ENCODE data around the gene DDX59.

Gene DDX59

DNA sequence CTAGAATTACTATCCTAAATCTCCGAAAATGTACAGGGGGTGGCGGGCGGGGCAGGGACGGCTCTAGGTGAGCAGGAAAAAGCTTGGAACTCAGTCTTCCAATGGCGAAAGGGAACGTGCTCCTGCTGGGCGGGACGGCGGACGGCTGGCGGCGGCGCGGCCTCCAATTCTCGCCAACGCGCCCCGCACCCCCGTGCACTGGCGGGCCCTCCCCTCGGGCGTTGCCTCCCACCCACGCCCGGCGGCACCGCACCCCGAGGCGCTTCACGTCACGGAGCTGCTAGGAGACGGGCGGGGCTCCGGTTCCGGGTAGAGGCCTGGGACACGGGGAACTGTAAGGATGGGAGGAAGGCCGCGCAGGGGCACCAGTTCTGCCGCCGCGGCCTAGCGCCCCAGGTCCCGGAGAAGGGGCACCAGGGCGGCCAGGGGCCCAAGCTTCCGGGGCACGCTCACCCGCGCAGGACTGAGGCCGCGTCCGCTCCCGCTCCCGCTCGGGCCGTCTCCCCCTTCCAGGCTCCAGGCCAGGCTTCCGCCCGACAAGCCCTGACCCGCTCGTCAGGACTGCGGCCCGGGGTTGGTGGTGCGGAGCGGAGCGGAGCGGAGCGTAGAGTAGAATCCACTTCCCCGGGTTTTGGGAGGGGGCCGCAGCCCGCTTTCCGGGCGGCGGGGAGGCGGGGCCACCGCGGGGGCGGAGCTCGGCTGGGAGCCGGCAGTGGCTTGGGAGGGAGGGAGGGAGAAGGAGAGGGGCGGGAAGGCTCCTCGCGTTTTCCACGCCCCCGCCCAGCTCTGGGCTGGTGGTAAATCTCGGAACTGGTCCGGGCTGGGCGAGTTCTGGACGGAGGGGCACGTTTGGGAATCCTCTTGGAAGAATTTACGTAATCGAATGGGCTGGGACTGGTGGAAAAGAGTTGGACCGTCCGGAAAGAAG lies at the start of gene DDX59:
Gene DDX59 (minus strand): TSS at position 594 of the 928 bp plus-strand sequence. CDS start 3,167 bp downstream, outside the sequence.
- peak; percentile 84 for DNase-seq

DNA sequence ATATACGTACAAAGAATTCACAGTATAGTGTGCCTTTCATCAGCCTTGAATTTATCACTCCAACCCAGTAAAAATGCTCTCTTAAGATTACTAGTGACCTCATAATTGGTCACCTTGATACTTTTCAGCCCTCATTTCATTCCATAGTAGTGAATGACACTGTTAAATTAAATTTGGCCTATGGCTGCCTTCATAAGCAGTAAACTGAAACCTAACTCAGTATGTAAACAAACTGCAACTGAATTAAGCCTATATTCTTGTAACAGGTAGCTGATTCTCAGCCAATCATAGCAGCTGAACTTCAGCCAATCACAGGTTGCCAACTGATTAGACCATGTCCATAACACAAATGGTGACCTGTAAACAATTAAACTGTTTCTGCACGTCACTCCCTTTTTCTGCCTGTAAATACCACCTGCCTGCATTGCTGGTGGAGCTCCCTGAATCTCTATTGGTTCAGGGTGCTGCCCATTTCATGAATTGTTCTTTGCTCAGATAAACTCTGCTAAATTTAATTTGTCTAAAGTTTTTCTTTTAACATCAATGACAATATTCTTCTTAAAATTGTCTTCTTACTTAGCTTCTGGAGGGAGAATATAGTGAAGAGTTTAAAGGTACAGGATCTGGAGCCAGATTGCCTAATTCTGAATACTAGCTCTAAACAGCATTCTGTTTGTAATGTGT lies 44.9 kb upstream of the DDX59 start:
- DNase-seq, result no peak

DNA sequence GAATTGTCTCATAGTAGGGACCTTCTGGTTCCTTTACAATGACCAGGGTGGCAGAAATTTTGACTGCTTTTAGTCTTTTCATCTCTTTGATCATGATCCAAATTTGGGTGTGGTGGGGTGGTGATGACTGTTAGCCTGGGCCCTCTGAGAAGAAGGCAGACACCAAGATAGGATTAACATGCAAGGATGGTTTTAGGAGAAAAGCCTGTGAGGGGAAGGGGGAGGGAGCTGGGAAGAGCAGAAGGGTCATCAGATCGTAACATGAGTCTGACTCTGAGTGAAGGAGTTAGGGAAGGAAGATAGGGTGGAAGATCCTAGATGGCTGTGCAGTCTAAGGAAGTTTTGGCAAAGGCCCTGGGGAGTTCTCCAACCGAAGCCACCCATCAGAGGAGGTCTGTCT lies 40.5 kb upstream of the DDX59 start:
- no peak for DNase-seq

DNA sequence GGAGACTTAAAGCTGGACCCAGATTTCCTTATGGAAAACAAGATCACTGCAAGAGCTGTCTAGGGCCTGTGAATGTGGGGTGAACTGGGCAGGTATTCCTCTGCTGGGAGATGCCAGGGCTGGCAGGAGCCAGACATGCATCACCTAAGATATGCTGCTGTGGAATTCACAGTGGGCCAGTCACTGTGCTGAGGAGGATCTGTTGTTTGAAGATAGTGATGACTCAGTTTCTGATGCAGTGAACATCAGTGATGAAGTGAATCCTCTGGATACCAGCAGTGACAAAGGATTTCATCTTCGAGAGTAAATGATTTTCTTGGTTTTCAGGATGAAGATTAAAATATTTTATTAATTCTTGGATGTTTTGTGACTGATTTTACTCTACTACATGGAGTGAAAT lies 39.1 kb upstream of the DDX59 start:
- no peak for DNase-seq

DNA sequence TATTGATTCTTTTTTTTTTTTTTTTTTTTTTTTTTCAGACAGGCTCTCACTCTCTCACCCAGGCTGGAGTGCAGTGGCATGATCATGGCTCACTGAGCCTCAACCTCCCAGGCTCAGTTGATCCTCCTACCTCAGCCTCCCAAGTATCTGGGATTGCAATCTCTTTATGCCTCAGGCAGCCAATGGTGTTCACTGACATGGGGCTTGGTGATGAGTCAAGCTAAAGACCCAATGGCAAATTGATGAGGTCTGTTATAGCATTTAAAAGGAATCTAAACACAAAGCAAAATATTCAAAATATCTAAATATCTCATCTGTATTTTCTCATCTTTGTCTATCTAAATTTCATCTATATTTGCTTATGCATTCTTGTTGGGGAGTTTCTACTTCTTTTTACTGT lies 38.5 kb upstream of the DDX59 start:
- no peak for DNase-seq

DNA sequence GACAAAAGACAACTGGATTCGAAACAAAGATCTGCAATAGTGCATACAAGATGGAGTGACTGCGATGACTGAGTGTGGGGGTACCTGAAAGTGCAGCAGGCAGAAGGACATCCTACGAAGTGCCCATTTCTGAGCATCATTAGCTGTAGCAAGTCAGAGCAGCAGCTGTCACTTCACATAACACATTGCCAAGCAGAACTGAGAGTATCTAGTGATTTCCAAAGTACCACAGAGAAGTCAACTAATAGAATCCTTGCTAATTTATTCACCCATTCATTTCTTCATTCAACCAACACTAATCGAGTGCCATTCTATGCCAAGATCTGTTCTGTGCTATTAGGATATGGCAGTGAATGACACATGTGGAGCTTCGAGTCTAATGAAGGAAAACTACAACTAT lies 37.4 kb upstream of the DDX59 start:
- no peak for DNase-seq

DNA sequence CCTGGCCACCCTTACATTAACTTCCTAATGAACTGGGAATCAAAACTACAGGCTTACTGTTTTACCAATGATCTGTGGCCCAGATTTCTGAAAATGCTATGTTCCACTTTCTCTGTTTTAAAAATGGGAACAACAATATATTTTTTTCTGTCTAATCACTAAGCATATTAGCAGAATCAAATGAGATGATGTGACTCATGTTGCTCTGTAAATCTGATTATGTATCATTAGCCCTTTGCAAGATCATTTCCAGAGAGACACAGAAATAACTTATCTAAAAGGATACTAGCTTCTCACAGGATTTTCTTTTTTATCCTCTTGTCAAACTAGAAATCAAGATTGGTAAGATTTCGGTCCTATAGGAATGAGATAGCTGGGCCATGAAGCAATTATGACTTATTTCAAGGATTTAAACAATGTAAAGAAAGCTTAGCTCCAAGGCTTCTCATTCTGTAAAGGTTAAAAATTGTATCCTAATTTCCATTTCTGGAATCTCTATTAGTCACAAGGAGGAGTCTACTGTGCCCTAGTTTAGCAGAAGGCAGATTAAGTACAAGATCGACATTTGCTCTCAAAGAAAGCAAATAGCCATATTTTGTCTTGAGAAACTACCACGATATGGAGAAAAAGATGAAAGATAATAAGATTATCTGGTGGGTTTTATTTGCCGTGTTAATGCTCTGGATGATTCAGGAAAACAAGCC lies 36.6 kb upstream of the DDX59 start:
- no peak for DNase-seq

DNA sequence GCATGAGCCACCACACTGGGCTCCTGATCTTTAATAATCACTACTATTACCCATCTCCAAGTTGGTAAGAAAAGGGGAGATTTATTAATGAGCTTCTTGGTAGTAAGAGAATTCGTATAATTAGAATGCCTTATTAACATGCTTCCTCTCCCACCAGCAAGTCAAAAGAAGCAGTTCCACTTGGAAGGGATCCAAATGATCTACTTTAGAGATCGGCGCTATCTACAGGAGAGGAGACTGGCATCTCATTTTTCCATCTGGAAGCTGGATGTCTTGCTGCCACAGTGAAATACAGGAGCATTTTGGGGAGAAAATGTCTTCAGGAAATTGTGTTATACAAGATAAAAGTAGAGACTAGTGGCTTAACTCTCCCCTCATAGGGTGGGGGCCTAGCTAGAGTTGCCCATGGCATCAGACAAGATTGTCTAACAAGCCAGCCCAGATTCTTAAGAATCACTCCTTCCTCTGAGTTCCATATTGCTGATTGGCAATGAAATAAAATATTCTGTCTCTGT lies 35.3 kb upstream of the DDX59 start:
- no peak for DNase-seq

DNA sequence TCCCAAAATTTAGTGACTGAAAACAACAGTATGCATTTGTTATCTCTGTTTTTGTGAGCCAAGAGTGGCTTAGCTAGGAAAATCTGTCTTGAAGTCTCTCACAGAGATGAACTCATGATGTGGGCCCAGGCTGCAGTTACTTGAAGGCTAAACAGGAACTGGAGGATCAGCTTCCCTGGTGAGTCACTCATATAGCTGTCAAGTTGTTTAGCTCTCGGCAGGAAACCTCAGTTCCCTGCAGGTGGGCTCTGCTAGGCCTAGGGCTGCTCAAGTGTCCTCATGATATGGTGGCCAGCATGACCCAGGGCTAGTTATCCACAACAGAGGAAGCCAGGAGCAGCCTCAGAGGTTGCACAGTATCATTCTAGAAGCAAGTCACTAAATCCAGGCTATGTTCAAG lies 30.2 kb upstream of the DDX59 start:
- DNase-seq, result no peak

DNA sequence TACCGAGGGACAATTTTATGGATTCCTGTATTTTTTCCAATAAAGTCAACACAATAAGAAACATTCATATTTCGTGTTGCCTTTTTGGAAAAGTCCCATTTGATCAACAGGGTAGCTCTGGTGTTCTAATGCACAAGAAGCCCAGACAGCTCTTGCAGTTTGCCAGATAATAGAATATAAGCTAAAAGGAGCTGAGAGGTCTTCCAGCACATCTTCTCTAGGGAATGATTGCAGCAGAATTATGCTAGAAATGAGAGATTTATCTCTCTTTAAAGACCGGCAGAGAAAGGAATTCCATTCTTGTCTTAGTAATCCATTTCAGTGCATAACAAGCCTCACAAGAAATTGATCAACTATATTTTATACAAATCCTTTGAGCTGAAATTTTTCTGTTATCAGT lies 25.0 kb upstream of the DDX59 start:
- DNase-seq, result no peak

DNA sequence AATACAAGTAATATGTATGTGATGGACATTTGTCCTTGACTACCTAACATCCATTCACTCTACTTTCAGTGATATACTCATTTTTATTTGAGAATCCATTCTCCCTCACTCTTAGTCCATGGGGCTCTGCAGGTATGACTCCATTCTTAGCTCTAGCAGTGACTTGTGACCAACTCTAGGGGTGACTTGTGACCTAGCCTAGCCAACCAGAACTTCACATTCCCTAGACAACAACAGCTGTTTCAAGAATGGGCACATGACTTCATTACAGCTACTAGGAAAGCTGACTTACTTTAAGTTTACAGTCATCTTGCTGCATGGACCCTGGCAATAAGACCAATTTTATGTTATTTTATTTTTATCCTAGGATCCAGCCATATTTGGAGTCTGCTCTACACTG lies 23.6 kb upstream of the DDX59 start:
- DNase-seq, result no peak

DNA sequence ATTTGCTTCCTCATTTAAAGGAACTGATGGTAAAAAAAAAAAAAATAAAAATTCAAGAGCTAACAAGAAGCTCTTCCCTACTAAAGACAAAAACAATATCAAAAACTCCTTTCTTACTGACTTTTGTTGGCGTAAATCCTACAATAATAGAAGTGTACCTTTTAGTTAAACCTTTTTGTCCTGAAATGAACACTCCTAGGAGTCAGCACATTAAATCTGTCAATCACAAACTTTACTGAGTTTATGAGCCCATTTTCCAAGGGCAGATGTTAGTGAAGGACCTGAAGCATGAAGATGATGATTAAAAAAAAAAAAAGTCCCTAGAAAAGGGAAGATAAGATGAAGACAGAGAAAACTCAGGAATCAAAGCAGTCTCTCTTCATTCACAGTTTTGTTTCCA lies 22.6 kb upstream of the DDX59 start:
- no peak for DNase-seq

DNA sequence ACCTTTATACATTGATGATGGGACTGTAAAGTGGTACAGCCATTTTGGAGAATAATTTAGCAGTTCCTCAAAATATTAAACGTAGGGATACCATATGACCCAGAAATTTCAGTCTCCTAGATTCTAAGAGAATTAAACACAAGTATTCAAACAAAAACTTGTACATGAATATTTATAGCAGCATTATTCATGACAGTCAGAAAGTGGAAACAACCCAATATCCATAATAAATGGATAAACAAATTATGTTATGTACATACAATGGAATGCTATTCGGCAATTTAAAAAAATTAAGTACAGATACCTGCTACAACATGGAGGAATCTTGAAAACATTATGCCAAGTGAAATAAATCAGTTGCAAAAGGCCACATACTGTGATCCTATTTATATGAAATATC lies 16.9 kb upstream of the DDX59 start:
- DNase-seq, result no peak

DNA sequence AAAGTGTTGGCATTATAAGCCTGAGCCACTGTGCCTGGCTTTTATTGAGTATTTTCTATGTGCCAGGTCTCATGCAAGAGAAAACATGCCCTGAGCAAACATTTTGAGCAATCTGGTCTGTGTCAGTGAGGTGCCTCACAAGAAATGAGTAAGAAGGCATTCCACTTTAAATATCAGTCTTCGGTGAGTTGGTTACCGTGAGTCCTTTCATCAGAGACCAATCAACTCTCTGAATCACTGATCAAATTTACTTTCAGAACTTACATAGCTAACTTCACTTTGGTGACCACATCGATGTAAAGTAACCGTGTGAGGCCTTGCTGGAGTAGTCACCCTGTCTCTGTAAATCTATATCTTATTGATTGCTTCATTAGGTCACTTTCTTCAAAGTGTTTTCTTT lies 14.3 kb upstream of the DDX59 start:
- DNase-seq, result no peak

DNA sequence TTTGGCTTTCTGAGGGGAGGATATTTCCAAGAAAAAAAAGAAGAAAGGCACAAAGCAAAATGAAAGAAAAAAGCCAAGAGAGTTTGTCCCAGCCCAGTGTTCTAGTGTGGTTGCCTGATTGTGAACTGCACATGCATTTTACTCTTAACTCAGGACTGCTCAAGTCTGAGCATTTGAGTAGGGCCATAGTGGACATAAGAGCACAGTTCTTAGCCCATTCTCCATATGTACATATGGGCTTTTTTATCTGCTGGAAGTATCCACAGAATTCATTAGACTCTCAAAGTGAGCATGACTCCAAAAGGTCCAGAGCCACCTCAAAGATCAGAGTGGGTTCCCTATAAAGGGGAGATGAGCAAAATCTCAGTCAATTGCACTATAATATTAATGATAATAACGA lies 13.6 kb upstream of the DDX59 start:
- DNase-seq, result no peak

DNA sequence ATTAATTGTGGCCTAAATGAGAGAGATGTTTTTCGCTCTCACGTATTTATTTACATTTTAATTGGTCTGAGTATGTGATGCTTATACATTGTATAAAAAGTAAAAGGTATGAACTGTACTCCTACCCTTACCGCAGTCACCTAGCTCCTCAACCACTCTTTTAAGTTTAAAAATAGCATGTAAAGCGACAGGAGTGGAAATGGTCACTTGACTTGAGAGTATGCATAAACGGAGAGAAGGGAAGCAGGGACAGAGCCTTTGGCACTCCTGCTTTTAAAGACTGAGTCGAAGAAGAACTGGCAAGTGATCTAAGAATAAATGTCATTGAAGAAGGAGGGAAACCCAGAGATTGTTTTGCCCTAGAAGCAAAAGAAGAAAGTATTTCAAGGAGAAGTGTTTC lies 11.5 kb upstream of the DDX59 start:
- DNase-seq, result no peak

DNA sequence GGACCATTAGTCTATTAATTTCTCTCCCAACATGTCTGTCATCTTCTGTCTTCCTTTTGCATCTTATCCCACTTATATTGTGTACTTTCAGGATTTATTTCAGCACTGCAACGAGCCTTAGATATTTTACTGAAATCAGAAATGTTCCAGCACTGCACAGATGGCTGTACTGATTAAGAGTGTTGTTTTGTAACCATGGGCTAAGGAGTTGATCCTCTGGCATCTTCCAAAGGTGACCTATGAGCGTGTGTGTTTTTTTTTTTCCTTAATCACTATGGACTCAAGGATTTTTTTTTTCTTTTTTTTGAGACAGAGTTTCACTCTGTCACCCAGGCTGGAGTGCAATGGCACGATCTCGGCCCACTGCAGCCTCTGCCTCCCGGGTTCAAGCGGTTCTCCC lies 7.1 kb upstream of the DDX59 start:
- DNase-seq, result no peak

DNA sequence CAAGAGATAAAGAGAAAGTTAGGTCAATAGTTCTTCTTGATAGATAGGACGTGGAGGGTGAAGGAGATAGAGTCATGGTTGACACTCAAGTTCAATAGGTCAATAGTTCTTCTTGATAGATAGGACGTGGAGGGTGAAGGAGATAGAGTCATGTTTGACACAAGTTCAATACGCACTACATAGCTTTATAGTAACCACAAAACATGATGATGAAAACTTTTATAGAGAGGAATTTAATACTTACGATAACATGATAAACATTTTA lies 5.8 kb upstream of the DDX59 start:
- no peak for DNase-seq

DNA sequence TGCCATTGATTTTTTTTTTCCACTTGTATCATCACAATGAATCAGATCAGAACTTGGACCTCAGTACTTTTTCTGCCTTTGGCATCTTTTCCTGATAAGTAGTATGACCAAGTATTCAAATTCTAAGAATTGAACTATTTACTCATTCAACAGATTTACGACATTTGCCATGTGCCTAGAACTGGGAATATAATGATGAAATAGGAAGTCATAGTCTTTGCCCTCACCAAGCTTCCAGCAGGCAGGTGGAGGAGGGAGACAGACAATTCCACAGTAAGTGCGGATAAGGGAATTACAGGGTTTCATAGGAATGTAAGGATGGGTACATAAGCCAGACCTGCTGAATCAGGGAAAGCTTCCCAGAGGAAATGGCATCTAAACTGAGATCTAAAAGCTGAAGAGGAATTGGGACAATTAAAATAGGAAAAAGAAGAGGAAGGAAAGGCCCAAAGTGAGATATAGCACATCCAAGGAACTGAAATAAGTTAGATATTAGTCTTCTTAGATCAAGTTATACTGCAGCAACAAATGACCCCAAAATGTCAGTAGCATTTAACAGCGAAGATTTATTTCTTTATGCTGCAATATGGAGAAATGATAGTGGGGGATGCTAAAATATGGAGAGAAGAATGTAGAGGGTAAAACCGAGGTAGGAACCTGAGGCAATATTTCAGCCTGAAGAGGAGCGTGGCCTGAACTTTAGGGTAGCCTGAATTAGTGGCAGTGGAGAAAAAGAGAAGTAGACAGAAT lies 5.3 kb upstream of the DDX59 start:
- no peak for DNase-seq

DNA sequence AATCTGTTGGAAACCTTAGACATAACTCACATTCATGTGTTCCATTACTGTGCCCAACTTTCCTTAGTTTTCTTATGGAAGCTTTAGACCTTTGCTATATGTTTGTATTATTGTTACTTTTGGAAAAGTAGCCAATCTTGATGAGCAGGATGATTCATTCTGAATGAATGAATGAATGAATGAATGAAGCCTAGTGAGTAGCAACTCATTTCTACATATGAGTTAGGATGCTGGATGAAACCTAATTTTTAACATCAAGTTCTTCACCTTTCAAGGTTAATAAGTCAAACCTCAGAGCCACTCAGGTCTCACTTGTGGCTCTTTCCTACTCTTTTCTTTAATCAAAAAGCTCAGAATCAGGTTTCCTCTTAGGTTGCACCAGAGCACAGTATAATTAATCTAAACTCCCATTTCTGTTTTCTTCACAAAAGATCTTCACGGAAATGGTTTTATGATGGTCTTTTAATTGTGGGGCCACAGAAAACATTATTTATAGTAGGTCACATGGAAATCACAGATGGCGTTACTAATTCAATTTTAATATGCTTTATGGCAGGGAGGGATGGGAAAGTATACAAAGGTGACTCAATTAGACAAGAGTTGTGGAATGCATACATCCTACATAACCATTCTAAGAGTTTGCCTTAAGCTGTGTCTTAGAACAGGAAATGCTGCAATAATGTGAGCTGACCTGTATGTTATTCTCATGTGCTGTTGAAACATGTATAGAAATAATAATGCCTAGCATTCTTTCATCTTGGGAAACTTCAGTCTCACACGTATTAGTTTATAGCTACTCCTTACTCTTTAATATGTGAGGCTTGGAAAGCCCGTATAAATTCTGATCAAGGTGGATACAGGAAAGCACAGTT lies 4.5 kb upstream of the DDX59 start:
- no peak for DNase-seq

DNA sequence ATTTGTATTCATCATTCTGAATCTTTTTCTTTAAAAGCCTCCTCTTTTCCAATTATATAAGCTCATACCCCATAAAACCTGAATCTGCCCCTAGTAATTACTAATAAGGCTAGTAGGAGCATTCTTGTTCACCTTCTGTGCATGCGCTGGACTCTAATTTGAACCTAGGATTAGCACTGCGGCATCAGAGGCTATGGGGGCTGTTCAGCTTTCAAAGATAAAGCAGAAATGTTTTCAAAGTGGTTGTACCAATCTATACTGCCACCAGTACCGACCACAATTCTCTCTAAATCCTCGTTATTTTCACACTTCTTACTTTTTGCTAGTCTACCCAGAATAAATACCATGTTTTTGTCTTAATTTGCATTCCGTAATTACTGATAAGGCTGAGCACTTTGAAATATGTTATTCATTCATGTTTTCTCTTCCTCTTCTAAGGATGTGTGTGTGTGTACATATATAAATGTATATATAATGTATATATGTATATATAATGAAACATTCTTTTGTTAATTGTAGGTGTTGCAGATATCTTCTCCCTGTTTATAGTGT lies 1.6 kb upstream of the DDX59 start:
- no peak for DNase-seq
